ENCODE measurements around the gene SF3B1.
"Not testable (repeated sequence)": the region's sequence is repeated elsewhere in the genome, so short reads cannot be mapped to it uniquely, and the experiment has no call there.

The SF3B1 gene

GRCh38 chr2:197379918-197380309 lies 54.9 kb downstream of the SF3B1 start:
- not testable (repeated sequence) for DNase-seq (ENCODE audit: low spot score)

- not testable (repeated sequence) for DNase-seq (ENCODE audit: low spot score)
Measured at GRCh38 chr2:197379308-197379917, 55.4 kb downstream of the SF3B1 start.

- peak; percentile 41 for DNase-seq (ENCODE audit: low spot score)
Measured at GRCh38 chr2:197378494-197379307, 56.1 kb downstream of the SF3B1 start.

GRCh38 chr2:197378086-197378485 lies 56.7 kb downstream of the SF3B1 start:
- no peak for DNase-seq (ENCODE audit: low spot score)

- no peak for DNase-seq (ENCODE audit: low spot score)
Measured at GRCh38 chr2:197377670-197378069, 57.2 kb downstream of the SF3B1 start.

GRCh38 chr2:197372592-197372991 lies 62.2 kb downstream of the SF3B1 start:
- peak; percentile 26 for DNase-seq (ENCODE audit: low spot score)

GRCh38 chr2:197370664-197371063 lies 64.2 kb downstream of the SF3B1 start:
- DNase-seq (ENCODE audit: low spot score): not testable (repeated sequence)

GRCh38 chr2:197369933-197370320 lies 64.9 kb downstream of the SF3B1 start:
- no peak for DNase-seq (ENCODE audit: low spot score)

- DNase-seq (ENCODE audit: low spot score): no peak
Measured at GRCh38 chr2:197369228-197369932, 65.4 kb downstream of the SF3B1 start.

GRCh38 chr2:197368412-197368811 lies 66.4 kb downstream of the SF3B1 start:
- no peak for DNase-seq (ENCODE audit: low spot score)

GRCh38 chr2:197363998-197364397 lies 70.8 kb downstream of the SF3B1 start:
- DNase-seq (ENCODE audit: low spot score): no peak

GRCh38 chr2:197360744-197361156 lies 74.1 kb downstream of the SF3B1 start:
- no peak for DNase-seq (ENCODE audit: low spot score)

GRCh38 chr2:197359859-197360258 lies 75.0 kb downstream of the SF3B1 start:
- DNase-seq (ENCODE audit: low spot score): no peak

GRCh38 chr2:197358931-197359330 lies 75.9 kb downstream of the SF3B1 start:
- DNase-seq (ENCODE audit: low spot score): no peak

- no peak for DNase-seq (ENCODE audit: low spot score)
Measured at GRCh38 chr2:197357986-197358385, 76.8 kb downstream of the SF3B1 start.

- DNase-seq (ENCODE audit: low spot score): peak; percentile 17
Measured at GRCh38 chr2:197356136-197356535, 78.7 kb downstream of the SF3B1 start.

- no peak for DNase-seq (ENCODE audit: low spot score)
Measured at GRCh38 chr2:197354169-197354558, 80.7 kb downstream of the SF3B1 start.

GRCh38 chr2:197353393-197354168 lies 81.2 kb downstream of the SF3B1 start:
- DNase-seq (ENCODE audit: low spot score): no peak

- no peak for DNase-seq (ENCODE audit: low spot score)
Measured at GRCh38 chr2:197349699-197350098, 85.1 kb downstream of the SF3B1 start.

- DNase-seq (ENCODE audit: low spot score): no peak
Measured at GRCh38 chr2:197348721-197349360, 86.0 kb downstream of the SF3B1 start.

- no peak for DNase-seq (ENCODE audit: low spot score)
Measured at GRCh38 chr2:197345846-197346370, 88.9 kb downstream of the SF3B1 start.

All from hepatic stellate cell (primary cell).